Natural killer cell (primary cell): ENCODE measurements around the gene MVP. TPM values are rescaled to one million over a fixed set of nuclear protein-coding genes. Genes with fewer than 3 reads are reported as not detected.
"Not testable (repeated sequence)": the region's sequence is repeated elsewhere in the genome, so short reads cannot be mapped to it uniquely, and the experiment has no call there.

Source experiments
- ATAC-seq, 3 donors: fragments of 150-1000 bp in 2 of 3; fragments of 200-7000 bp in 1 of 3; cut with Tn5 transposase; 1 replicate in 1 of 3; 2 replicates in 2 of 3; pipeline ENCODE4 v1.10.0; 2021; ENCODE audit warnings: mild to moderate bottlenecking in 2 of 3, moderate library complexity in 2 of 3
- DNase-seq, 2 donors: peaks; one replicate each; pipeline versions ENCODE4 v3.0.0 to v3.0.0-alpha.2; 2013 to 2021; ENCODE audit warnings: mixed read lengths in 1 of 2
- H3K27ac ChIP-seq: one replicate; pipeline ENCODE4 v1.5.1; 2013; ENCODE audit warnings: mild to moderate bottlenecking, low read length
- H3K27me3 ChIP-seq: one replicate; pipeline ENCODE4 v1.6.1; 2013; ENCODE audit warnings: low read length; ENCODE audit not compliant: control insufficient read depth, insufficient read depth
- H3K36me3 ChIP-seq: one replicate; pipeline ENCODE4 v1.6.1; 2013; ENCODE audit warnings: low read length; ENCODE audit not compliant: control insufficient read depth, insufficient read depth
- H3K4me1 ChIP-seq: one replicate; pipeline ENCODE4 v1.6.1; 2013; ENCODE audit warnings: low read length; ENCODE audit not compliant: control insufficient read depth, insufficient read depth
- H3K4me3 ChIP-seq: one replicate; pipeline ENCODE4 v1.5.1; 2013; ENCODE audit warnings: low read length
- H3K9me3 ChIP-seq: one replicate; pipeline ENCODE4 v1.6.1; 2013; ENCODE audit warnings: low read length; ENCODE audit not compliant: control insufficient read depth, insufficient read depth
- H3K27ac Mint-ChIP-seq, 2 donors: one replicate each; pipeline ENCODE4 v1.8.0; 2022; ENCODE audit warnings: mild to moderate bottlenecking in 2 of 2, mixed read lengths in 2 of 2, moderate library complexity in 1 of 2
- H3K27me3 Mint-ChIP-seq, 2 donors: one replicate each; pipeline ENCODE4 v1.8.0; 2022; ENCODE audit warnings: low read depth in 2 of 2, mixed read lengths in 2 of 2
- H3K36me3 Mint-ChIP-seq: one replicate; pipeline ENCODE4 v1.8.0; 2022; ENCODE audit warnings: mixed read lengths
- H3K4me1 Mint-ChIP-seq, 2 donors: one replicate each; pipeline ENCODE4 v1.8.0; 2022; ENCODE audit warnings: mixed read lengths in 2 of 2
- H3K4me3 Mint-ChIP-seq: one replicate; pipeline ENCODE4 v1.8.0; 2022; ENCODE audit warnings: mild to moderate bottlenecking, moderate library complexity, mixed read lengths
- H3K9me3 Mint-ChIP-seq, 2 donors: one replicate each; pipeline ENCODE4 v1.8.0; 2022; ENCODE audit warnings: mixed read lengths in 2 of 2
- WGBS: methylation state at CpG from one replicate; pipeline ENCODE4 v1.1.7; 2013; ENCODE audit warnings: missing lambda C conversion rate; ENCODE audit not compliant: insufficient coverage; 5-methylcytosine and 5-hydroxymethylcytosine counted together
- intact Hi-C: fragments of 100-400 bp; cut with micrococcal nuclease; formaldehyde crosslinking; loops from one replicate; pipeline ENCODE4 v1.14.2; 2022
- total RNA-seq, 4 donors: library from RNA; stranded (reverse); fragments of 120-200 nt in 1 of 4; gene quantifications; one replicate each; pipeline versions ENCODE4 v1.2.3 to v1.2.4, GENCODE V29; 2013 to 2022
- TF ChIP-seq, protein P1 (sequence below): fragments of 200-600 bp; IDR thresholded peaks from one replicate; pipeline ENCODE4 v1.8.0; 2022; ENCODE audit warnings: antibody characterized with exemption

Gene MVP
- total RNA-seq, 3 donors from 2014 or later (not counting 1 experiment from before 2014, with no cell fraction given): 154 to 168 (median 163) TPM

DNA sequence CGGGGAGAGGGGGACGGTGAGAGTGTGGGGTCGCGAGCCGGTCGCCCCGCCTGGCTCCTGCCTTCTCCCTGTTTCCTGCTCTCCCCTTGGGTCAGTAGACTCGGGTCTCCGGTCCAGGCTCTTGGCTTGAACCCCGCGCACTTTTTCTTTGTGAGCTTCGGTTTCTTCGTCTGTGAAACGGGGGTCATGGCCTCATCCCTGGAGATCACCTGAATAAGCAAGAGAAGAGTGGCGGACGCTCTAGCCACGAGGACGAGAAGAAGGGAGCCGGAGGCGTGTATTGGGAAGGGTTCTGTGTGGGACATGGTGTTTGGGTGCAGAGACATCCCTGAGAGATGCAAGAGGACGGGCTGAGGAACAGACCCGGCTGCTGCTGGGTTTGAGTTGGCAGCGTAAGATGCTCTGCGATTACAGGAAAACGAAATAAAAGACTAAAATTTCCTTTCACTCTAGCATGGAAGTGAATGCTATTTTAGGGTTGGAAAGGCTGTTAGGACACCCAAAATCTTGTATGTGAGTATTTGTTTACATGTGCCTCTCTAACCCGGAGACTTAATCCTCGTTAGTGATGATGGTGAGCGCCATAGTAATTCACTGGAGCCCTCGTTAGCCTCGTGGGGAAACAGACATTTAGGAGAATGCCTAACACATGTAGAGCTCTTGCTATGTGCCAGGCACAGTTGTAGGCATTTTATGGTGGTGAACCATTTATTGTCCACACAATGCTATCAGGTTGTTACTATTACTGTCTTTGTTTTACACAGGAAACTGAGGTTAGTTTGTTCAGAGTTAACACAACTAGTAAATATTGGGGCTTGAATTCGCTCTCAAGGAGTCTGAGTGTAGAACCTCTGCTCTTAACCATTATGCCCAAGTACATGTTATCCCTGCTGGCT lies 29.1 kb upstream of the MVP start:
- TF ChIP-seq, protein P1, sequence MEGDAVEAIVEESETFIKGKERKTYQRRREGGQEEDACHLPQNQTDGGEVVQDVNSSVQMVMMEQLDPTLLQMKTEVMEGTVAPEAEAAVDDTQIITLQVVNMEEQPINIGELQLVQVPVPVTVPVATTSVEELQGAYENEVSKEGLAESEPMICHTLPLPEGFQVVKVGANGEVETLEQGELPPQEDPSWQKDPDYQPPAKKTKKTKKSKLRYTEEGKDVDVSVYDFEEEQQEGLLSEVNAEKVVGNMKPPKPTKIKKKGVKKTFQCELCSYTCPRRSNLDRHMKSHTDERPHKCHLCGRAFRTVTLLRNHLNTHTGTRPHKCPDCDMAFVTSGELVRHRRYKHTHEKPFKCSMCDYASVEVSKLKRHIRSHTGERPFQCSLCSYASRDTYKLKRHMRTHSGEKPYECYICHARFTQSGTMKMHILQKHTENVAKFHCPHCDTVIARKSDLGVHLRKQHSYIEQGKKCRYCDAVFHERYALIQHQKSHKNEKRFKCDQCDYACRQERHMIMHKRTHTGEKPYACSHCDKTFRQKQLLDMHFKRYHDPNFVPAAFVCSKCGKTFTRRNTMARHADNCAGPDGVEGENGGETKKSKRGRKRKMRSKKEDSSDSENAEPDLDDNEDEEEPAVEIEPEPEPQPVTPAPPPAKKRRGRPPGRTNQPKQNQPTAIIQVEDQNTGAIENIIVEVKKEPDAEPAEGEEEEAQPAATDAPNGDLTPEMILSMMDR: no peak
- peak overlapping the region; percentile 82 for H3K27ac ChIP-seq
- Mint-ChIP-seq H3K4me1 (peaks cover 40 to 41% of the 10 kb centered on the region in 2 donors), H3K4me3 (peak overlapping the region; percentile 96), H3K36me3 (no peaks in the 10 kb centered on the region), H3K27me3 (no peaks in the 10 kb centered on the region), H3K27ac (peak overlapping the region; percentile 92), H3K9me3 (no peaks in the 10 kb centered on the region)
- peaks cover 30% of the 10 kb centered on the region for H3K4me1 ChIP-seq
- peak overlapping the region; percentile 99 for H3K4me3 ChIP-seq
- intact Hi-C loops: loop anchor here (1.0 to 2.0 kb wide), 4 partner anchors 14 to 90 kb away; partner anchors contain the start of gene PAGR1
- H3K36me3 ChIP-seq: no peaks in the 10 kb centered on the region
- WGBS: 2% methylated on average over 29 of the region's 31 CpGs
- H3K9me3 ChIP-seq: no peaks in the 10 kb centered on the region
- ATAC-seq (peak in 1 of 3 donors; percentile 0), DNase-seq (peak in 1 of 2 donors; percentile 40)
- no peaks in the 10 kb centered on the region for H3K27me3 ChIP-seq

DNA sequence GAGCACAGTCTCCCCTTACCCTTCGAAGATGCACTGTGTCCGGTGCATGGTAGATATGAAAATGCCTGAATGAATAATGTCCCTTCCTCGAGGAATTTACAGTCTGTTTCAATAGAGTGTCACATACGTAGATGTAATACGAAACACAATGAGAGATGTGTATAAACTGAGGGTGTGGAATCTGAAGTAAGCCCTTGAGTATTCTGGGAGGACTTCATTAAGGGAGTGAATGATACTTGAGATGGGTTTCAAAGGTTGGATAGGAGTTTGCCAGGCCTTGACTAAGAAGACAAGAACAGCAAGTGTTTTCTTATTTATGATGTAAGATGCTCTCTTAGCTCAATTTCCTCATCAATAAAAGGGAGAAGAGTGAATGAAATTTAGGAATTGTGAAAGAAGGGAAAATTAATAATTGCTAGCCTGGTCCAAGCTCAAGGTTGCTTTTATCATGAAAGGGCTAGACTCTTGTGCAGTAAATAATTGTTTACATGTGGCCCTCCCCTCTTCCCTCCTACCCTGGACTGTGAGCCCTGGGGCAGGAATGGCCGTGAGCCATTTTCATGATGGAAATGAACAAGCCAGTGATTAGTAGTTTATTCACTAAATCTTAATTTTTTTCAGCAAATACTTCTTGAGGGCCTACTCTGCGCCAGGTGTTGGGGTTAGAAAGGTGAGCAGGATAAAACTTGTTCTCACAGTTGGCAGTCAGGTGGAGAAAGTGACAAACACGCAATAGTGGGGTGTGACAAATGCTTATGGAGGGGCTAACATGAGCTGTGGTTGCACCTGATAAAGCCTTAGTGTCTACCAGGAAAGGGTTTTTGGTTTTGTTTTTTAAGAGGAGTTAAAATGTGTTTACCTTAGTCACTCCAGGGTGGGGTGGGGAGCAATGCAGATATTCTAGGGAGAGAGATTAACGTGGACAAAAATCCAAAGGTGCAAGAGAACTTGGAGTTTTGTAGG lies 28.1 kb upstream of the MVP start:
- 65% methylated on average over 8 of the region's 9 CpGs for WGBS
- Histone ChIP-seq H3K9me3 (no peaks in the 10 kb centered on the region), H3K4me3 (no peak overlapping the region), H3K27me3 (no peaks in the 10 kb centered on the region), H3K27ac (peak overlapping the region; percentile 19), H3K36me3 (peaks cover 4% of the 10 kb centered on the region), H3K4me1 (peaks cover 30% of the 10 kb centered on the region)
- Mint-ChIP-seq H3K4me1 (peaks cover 40 to 41% of the 10 kb centered on the region in 2 donors), H3K27me3 (no peaks in the 10 kb centered on the region), H3K4me3 (peak overlapping the region; percentile 96), H3K9me3 (no peaks in the 10 kb centered on the region), H3K36me3 (no peaks in the 10 kb centered on the region), H3K27ac (peak overlapping the region; percentile 92)
- no peak for ATAC-seq
- TF ChIP-seq, protein P1: no peak
- peak in 1 of 2 donors; percentile 33 for DNase-seq
- intact Hi-C loops: loop anchor here (2.0 kb wide), 1 partner anchor 45 kb away; no protein-coding TSS in a partner anchor

DNA sequence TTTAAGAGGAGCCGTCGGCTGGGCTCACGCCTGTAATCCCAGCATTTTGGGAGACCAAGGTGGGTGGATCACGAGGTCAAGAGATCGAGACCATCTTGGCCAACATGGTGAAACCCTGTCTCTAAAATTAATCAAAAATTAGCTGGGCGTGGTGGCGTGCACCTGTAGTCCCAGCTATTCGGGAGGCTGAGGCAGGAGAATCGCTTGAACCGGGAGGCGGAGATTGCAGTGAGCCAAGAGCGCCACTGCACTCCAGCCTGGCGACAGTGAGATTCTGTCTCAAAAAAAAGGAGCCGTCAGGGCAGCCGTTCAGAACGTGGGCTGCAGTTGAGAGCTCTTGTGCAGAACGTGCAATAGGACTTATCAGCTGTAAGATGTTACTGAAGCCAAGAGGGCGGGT lies 27.1 kb upstream of the MVP start:
- H3K4me3 ChIP-seq, H3K27me3 Mint-ChIP-seq, H3K36me3 Mint-ChIP-seq, H3K27me3 ChIP-seq, H3K27ac ChIP-seq, H3K9me3 Mint-ChIP-seq, H3K4me3 Mint-ChIP-seq, DNase-seq, H3K9me3 ChIP-seq, intact Hi-C loops, ATAC-seq: not testable (repeated sequence)
- Histone ChIP-seq H3K36me3 (peaks cover 14% of the 10 kb centered on the region), H3K4me1 (peaks cover 30% of the 10 kb centered on the region)
- Mint-ChIP-seq H3K27ac (peak overlapping the region; percentile 92), H3K4me1 (peaks cover 40 to 41% of the 10 kb centered on the region in 2 donors)
- 96% methylated on average over 18 of the region's 18 CpGs for WGBS
